ENCODE results near the gene SYT7. TPM values are rescaled to one million over a fixed set of nuclear protein-coding genes. Genes with fewer than 3 reads are reported as not detected.

Gene SYT7
- total and polyA plus RNA-seq, 8 donors, result 2.1 to 8.4 (median 6.8) TPM

- Histone ChIP-seq H3K27ac (no peak overlapping the region), H3K36me3 (no peaks in the 10 kb centered on the region), H3K4me3 (no peak overlapping the region), H3K9me3 (no peaks in the 10 kb centered on the region), H3K27me3 (peaks cover under 1 to 34% of the 10 kb centered on the region in 2 donors), H3K4me1 (peaks cover 2 to 4% of the 10 kb centered on the region in 2 donors)
- intact Hi-C loops (cut with DNase I), result loop anchor here in 1 of 2 donors (5.0 to 10.0 kb wide), 2 partner anchors 38 to 71 kb away; no protein-coding TSS in a partner anchor
- DNase-seq, result no peak
- no peak for TF ChIP-seq CTCF (IDR thresholded peaks at IDR 0.05)
- ATAC-seq, result no peak
These were observed 65.2 kb downstream of the SYT7 start for GRCh38 chr11:61515686-61516085.

- Histone ChIP-seq H3K27ac (no peak overlapping the region), H3K4me3 (no peak overlapping the region), H3K9me3 (no peaks in the 10 kb centered on the region), H3K27me3 (peaks cover 14 to 48% of the 10 kb centered on the region in 2 donors), H3K4me1 (peaks cover 7 to 12% of the 10 kb centered on the region in 2 donors), H3K36me3 (no peaks in the 10 kb centered on the region)
- no peak for TF ChIP-seq CTCF (IDR thresholded peaks at IDR 0.05)
- DNase-seq (no peak), ATAC-seq (no peak)
- intact Hi-C loops (cut with DNase I), result loop anchor here in 1 of 2 donors (10.0 kb wide), 1 partner anchor 69 kb away; no protein-coding TSS in a partner anchor
These were observed 66.6 kb downstream of the SYT7 start for GRCh38 chr11:61514050-61514917.

GRCh38 chr11:61513143-61513765 lies 67.6 kb downstream of the SYT7 start:
- H3K27me3 ChIP-seq, result peaks cover 21 to 58% of the 10 kb centered on the region in 2 donors
- peak in 1 of 4 donors; percentile 73 for DNase-seq
- H3K9me3 ChIP-seq, result no peaks in the 10 kb centered on the region
- intact Hi-C loops (cut with DNase I), result loop anchor here in 1 of 2 donors (10.0 kb wide), 1 partner anchor 68 kb away; no protein-coding TSS in a partner anchor
- ATAC-seq, result no peak
- no peak overlapping the region for H3K27ac ChIP-seq
- H3K36me3 ChIP-seq, result no peaks in the 10 kb centered on the region
- H3K4me3 ChIP-seq, result no peak overlapping the region
- H3K4me1 ChIP-seq, result peaks cover 14 to 21% of the 10 kb centered on the region in 2 donors
- TF ChIP-seq CTCF (IDR thresholded peaks at IDR 0.05), result no peak

GRCh38 chr11:61512435-61512834 lies 68.4 kb downstream of the SYT7 start:
- ATAC-seq (no peak), DNase-seq (no peak)
- no peaks in the 10 kb centered on the region for H3K9me3 ChIP-seq
- no peak for TF ChIP-seq CTCF (IDR thresholded peaks at IDR 0.05)
- H3K27me3 ChIP-seq, result peaks cover 28 to 66% of the 10 kb centered on the region in 2 donors
- H3K27ac ChIP-seq, result no peak overlapping the region
- peaks cover 16 to 26% of the 10 kb centered on the region in 2 donors for H3K4me1 ChIP-seq
- no peak overlapping the region for H3K4me3 ChIP-seq
- H3K36me3 ChIP-seq, result no peaks in the 10 kb centered on the region
- intact Hi-C loops (cut with DNase I), result loop anchor here in 1 of 2 donors (10.0 kb wide), 1 partner anchor 68 kb away; no protein-coding TSS in a partner anchor

- ATAC-seq (no peak), DNase-seq (no peak)
- no peak for TF ChIP-seq CTCF (IDR thresholded peaks at IDR 0.05)
- H3K9me3 ChIP-seq, result no peaks in the 10 kb centered on the region
- H3K27ac ChIP-seq, result no peak overlapping the region
- peaks cover 13 to 22% of the 10 kb centered on the region in 2 donors for H3K4me1 ChIP-seq
- peaks cover 33 to 74% of the 10 kb centered on the region in 2 donors for H3K27me3 ChIP-seq
- intact Hi-C loops (cut with DNase I), result loop anchor here in 1 of 2 donors (10.0 kb wide), 1 partner anchor 67 kb away; no protein-coding TSS in a partner anchor
- H3K4me3 ChIP-seq, result no peak overlapping the region
- no peaks in the 10 kb centered on the region for H3K36me3 ChIP-seq
These were observed 69.5 kb downstream of the SYT7 start for GRCh38 chr11:61511383-61511782.

All from left lung (tissue), 10 donors.